ENCODE results near the gene PNLIP.

Gene PNLIP

GRCh38 chr10:116574797-116575196 lies 29.1 kb downstream of the PNLIP start:
- DNase-seq (ENCODE audit: low read depth, low spot score): no peak

DNA sequence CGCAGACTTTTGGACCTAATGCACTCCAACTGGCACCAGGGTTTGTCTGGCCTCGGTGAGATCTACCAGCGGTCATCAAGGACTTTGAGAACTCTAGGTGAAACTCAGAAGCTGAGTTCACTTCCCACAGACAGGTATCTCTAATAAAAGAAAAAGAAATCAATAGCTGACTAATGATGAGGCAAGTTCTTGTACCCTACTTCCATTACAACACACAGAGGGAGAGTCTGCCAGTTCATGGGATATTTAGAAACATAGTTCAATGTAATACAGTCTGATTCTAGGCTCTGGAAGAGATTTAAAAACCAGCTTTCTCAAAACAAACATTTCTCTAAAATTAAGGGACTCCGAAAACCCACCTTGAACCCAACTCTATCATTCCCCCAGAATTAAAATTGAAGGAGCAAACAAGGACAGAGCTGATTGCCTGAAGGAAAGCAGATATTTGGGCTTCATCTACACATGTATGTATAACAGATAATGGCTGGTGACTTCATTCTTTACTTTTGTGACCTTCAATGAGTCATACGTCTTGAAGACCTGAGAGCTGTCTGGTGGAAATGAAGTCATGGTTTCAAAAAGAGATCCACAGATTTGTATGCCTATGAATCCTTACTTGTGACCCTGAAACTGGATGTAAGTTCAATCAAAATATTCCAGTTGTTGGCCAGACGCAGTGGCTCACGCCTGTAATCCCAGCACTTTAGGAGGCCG lies 42.3 kb downstream of the PNLIP start:
- DNase-seq (ENCODE audit: low read depth, low spot score): no peak

- DNase-seq (ENCODE audit: low read depth, low spot score): no peak
Observed at GRCh38 chr10:116588995-116589394, 43.3 kb downstream of the PNLIP start.

DNA sequence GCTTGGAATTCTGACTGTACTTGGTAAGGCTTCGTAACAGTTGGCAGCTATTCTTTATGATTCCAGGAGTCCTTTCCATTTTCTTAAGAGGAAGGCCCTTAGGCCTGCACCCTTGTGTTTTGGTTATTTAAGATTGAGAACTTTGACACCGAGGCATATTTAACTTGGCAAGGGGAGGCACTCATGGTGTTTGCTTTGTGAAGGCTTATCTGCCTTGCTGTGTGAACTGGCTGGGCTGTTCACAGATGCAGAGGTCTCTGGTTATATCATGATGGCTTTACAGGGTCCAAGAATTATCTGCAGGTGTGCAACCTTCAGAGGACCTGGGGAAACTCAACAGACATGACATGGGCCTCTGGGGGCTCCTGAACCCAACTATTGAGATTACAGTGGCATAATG lies 44.2 kb downstream of the PNLIP start:
- no peak for DNase-seq (ENCODE audit: low read depth, low spot score)

DNA sequence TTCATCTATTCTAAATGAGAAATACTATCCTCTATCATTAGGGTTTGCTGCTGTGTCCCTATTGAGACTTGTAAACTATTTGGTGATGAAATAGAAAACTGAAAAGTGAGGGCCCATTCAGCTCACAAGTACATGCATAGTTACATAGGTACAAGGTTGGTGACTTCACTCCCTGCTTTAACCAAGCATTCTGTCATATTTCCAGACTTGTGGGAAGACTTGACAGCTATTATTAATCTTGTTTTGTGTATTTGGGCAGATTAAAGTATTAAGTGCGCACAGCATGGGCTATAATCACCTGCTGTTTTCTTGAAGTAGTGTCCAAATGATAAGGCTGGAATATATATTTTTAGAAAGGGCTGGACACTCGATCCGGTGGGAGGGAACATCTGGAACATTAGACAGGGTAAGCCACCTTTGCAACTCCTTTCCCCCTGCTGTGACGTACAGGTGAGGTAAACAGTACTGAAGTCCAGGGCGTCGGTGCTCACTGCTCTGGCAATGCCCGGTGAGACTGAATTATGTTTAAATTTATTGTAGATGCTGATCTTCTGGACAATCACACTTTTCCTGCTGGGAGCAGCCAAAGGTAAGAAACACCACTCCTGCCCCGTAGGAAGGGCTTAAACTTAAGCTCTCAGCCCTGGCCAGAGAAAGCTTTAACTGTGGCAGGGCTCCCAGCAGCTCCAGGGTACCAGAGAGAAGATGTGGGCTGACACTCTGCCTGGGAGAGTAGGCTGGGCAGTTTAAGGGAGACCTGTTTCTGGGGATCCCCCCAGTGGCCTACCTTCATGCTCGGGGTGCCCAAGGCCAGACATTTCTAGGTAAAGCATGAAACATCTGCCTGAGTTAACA lies 45.1 kb downstream of the PNLIP start, which contains the start of gene PNLIPRP1:
Gene PNLIPRP1 (plus strand): TSS at position 370 of the 855 bp plus-strand sequence. CDS start 171 bp downstream, at position 541.
- no peak for DNase-seq (ENCODE audit: low read depth, low spot score)

DNA sequence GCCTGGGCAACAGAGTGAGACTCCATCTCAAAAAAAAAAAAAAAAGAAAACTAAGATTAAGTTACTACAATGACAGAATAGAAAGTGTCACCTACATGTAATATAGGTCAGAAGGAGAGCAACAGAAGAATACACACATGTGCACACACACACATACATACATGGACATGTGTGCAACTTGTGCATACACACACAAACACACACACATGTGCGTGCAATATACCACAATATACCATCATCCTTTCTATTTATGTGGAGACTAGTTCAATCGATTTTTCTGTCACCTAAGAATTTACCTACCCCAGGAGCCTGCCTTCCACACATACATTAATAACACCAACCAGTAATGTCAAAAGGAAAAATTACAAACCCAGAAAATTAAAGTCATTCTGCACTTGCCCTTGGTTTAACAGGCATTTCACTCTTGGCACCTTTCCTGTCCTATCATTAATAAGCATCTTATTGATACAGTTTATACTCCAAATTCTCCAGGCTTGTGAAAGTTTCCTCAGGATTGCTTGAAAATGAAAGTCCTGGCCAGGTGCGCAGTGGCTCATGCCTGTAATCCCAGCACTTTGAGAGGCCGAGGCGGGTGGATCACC lies 47.5 kb downstream of the PNLIP start:
- DNase-seq (ENCODE audit: low read depth, low spot score): no peak

GRCh38 chr10:116594525-116595035 lies 48.8 kb downstream of the PNLIP start:
- no peak for DNase-seq (ENCODE audit: low read depth, low spot score)

GRCh38 chr10:116596062-116596461 lies 50.3 kb downstream of the PNLIP start:
- no peak for DNase-seq (ENCODE audit: low read depth, low spot score)

DNA sequence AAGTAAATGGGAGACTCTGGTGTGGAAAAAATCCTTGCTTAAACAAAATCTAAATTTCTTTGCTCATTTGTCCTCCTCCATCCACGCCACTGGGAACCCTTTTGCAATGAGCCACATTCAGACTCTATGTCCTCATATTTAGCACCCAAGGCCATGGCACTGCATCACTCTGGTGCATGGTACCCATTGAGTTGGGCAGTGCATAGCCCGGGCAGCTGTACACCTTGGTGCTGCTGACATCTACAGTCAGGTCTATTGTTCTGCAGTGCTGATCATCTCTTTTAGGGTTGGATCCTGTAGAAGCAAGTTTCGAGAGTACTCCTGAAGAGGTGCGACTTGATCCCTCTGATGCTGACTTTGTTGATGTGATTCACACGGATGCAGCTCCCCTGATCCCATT lies 51.8 kb downstream of the PNLIP start:
- DNase-seq (ENCODE audit: low read depth, low spot score): no peak

DNA sequence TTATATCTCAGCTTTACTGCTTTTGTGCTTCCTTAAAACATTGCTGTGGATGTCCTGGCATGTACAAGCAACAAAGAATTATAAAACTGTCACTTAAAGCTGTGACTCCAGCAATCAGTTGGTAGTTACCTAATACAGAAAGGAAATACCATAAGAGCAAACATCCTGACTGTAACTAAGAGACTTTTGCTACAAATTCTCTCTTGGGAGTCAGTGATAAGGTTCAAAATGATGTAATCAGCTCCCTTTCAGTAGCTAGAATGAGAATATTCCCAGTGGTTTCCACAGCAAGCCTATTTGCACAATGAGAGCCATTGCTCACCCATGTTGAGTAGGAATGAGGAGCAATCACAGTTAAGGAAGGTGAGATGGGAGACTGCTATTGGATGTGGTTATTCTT lies 52.6 kb downstream of the PNLIP start:
- DNase-seq (ENCODE audit: low read depth, low spot score): no peak

- DNase-seq (ENCODE audit: low read depth, low spot score): no peak
Observed at GRCh38 chr10:116599991-116600390, 54.3 kb downstream of the PNLIP start.

DNA sequence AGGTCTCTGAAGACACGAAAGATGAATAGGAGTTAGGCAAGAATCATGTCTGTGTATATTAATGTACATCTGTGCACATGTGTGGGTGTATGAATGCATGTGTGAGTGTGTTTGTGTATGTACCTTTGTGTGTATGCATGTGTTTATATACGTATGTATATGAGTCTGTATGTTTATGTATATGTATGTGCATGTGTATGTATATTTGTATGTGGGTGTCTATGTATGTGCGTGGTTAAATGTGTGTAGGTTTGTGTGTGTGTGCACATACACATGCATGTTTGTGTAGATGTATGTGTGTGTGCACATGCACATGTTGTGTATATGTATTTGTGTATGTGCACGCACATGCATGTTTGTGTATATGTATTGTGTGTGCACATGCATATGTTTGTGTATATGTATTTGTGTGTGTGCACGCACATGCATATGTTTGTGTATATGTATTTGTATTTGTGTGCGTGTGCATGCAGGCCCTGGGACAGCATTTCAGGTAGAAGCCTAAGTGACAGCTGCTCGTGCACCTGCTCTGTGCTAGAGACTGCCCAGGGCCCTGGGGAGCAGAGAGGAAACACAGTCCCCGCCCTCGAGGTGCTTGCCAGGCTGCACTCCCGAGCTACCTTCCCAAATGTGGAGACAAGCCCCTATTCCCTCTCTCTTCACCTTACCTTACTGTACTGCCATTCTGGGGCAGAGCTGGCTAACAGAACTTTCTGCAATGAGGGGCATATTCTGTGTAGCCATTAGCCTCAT lies 57.1 kb downstream of the PNLIP start:
- no peak for DNase-seq (ENCODE audit: low read depth, low spot score)

DNA sequence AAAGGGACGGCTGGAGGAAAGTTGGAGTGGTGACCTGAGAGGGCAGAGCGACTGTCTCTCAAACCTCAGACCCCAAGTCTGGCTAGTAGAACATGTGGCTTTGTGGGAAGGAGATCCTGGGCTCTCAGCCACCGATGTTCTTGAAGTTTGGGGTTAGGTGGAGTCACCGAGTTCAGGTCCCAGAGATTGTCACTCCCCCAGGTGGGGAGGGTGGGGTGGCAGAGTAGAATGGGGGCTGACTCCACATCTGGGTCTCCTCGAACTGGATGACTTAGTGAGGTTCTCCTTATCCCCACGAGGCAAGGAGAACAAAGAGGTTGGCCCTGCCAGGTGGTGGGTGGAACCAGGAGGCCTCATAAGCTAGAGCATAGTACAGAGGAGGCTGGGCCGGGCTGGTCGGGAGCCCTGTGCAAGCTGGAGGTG lies 60.3 kb downstream of the PNLIP start:
- no peak for DNase-seq (ENCODE audit: low read depth, low spot score)

- no peak for DNase-seq (ENCODE audit: low read depth, low spot score)
Observed at GRCh38 chr10:116607336-116607735, 61.6 kb downstream of the PNLIP start.

DNA sequence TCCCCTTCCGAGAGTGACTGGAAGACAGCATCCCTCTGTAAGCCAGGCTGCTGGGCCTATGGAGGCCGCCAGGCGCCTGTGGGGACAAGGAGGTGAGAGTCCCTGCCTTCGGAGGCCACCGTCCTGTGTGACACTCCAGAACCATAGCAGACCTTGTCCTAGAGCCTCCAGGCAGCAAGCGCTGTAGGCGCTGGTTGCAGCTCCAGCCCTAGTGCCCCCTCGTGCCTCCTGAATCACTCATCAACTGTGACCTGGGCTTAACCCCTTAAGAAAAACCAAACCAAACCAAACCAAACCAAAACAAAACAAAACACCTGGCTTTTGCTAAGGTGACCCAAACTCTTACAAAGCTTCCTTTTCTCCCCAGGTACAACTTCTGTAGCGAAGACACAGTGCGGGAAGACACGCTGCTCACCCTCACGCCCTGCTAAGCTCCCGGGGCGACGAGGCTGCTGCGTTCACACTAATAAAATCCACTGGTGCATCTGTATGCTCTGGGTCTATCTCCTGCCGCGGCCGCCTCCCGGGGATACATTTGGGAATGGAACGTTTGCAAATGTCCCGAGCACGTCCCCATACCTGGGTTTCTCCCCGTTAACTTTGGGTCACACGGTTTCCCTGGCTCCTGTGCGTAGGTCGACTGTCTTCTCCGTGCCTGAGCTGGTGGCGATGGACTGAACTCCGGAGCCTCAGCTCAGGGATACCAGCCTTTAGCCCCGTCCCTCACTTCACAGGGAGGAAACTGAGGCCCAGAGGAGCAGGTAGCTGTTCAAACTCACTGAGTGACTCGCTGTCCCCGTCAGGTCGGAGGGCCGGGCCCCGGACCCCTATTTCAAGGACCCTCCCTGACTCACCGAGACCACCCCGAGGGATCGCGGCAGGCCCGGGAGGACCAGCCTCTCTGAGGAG lies 63.2 kb downstream of the PNLIP start:
- DNase-seq (ENCODE audit: low read depth, low spot score): no peak

DNA sequence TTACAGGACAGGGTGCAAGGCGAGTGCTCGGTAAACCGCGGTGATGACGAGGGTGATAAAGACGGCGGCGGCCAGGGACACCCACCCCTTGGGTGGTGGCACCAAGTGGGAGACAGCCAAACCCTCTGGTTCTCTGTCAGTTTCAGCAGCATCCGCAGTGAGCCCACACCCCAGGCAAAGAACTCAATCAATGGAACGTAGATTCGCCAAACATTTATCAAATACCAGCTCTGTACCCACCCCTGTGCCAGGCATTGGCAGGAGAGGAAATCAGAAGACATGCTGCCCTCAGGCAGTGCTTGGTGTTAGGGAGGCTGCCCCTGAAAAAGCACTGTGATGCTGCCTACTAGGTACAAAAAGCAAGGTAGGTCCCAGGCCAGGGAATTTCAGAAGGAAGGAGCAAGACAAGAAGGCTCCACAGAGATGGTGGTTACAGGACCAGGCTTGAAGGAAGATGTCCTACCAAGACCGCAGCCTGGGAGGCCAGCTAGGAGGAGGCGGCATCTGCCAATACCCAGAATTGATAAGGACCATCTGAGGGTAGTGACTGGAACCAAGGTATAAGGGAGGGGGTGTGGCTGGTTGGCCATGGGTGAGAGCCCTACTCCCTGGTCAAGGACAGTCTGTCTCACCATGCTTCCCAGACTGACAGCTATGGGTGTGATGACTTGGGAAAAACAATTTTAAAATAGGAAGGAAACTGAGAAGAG lies 64.9 kb downstream of the PNLIP start:
- no peak for DNase-seq (ENCODE audit: low read depth, low spot score)

DNA sequence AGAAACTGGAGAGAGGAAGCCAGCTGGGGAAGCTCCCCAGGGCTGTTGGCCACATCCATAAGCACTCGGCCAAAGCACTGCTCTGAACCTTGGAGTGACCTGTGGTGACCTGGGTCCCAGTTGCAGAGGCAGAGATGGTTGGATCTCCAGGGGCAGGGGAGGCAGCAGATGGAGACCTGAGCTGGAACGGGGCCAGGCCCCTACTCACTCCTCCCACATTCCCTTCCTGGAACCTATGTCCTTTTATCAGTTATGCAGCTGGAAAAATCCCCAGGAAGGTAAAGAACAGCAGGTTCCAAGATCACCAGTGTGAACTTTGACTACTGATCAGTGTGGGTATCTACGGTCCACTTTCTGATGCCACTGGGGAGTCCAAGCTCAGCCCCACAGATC lies 65.4 kb downstream of the PNLIP start:
- no peak for DNase-seq (ENCODE audit: low read depth, low spot score)

GRCh38 chr10:116612107-116612769 lies 66.5 kb downstream of the PNLIP start:
- no peak for DNase-seq (ENCODE audit: low read depth, low spot score)

GRCh38 chr10:116613471-116613870 lies 67.7 kb downstream of the PNLIP start:
- no peak for DNase-seq (ENCODE audit: low read depth, low spot score)
